ENCODE data around the gene DTYMK.

DTYMK gene

GRCh38 chr2:241653210-241653750 lies 33.3 kb downstream of the DTYMK start:
- no peak for DNase-seq (ENCODE audit: low read depth)
- TF ChIP-seq CTCF (IDR thresholded peaks at IDR 0.05; ENCODE audit: control insufficient read depth, insufficient read depth, low read depth, low read length, missing control alignments) = no peak
- H3K4me3 ChIP-seq (ENCODE audit: control insufficient read depth, low read depth, low read length) = no peak overlapping the region

- no peak for DNase-seq (ENCODE audit: low read depth)
- H3K4me3 ChIP-seq (ENCODE audit: control insufficient read depth, low read depth, low read length) = no peak overlapping the region
- TF ChIP-seq CTCF (IDR thresholded peaks at IDR 0.05; ENCODE audit: control insufficient read depth, insufficient read depth, low read depth, low read length, missing control alignments) = no peak
These were observed 33.9 kb downstream of the DTYMK start for GRCh38 chr2:241652722-241653121.

GRCh38 chr2:241652142-241652541 lies 34.5 kb downstream of the DTYMK start:
- DNase-seq (ENCODE audit: low read depth) = no peak
- TF ChIP-seq CTCF (IDR thresholded peaks at IDR 0.05; ENCODE audit: control insufficient read depth, insufficient read depth, low read depth, low read length, missing control alignments) = no peak
- H3K4me3 ChIP-seq (ENCODE audit: control insufficient read depth, low read depth, low read length) = no peak overlapping the region

- H3K4me3 ChIP-seq (ENCODE audit: control insufficient read depth, low read depth, low read length) = no peak overlapping the region
- TF ChIP-seq CTCF (IDR thresholded peaks at IDR 0.05; ENCODE audit: control insufficient read depth, insufficient read depth, low read depth, low read length, missing control alignments) = no peak
- no peak for DNase-seq (ENCODE audit: low read depth)
These were observed 36.7 kb downstream of the DTYMK start for GRCh38 chr2:241649927-241650326.

- no peak overlapping the region for H3K4me3 ChIP-seq (ENCODE audit: control insufficient read depth, low read depth, low read length)
- TF ChIP-seq CTCF (IDR thresholded peaks at IDR 0.05; ENCODE audit: control insufficient read depth, insufficient read depth, low read depth, low read length, missing control alignments) = no peak
- no peak for DNase-seq (ENCODE audit: low read depth)
These were observed 37.2 kb downstream of the DTYMK start for GRCh38 chr2:241649404-241649803.

- H3K4me3 ChIP-seq (ENCODE audit: control insufficient read depth, low read depth, low read length) = no peak overlapping the region
- no peak for DNase-seq (ENCODE audit: low read depth)
- no peak for TF ChIP-seq CTCF (IDR thresholded peaks at IDR 0.05; ENCODE audit: control insufficient read depth, insufficient read depth, low read depth, low read length, missing control alignments)
These were observed 38.2 kb downstream of the DTYMK start for GRCh38 chr2:241648453-241648852.
